HG02943 (cell line): Measurements from ENCODE around the gene SGIP1.
"Not testable (repeated sequence)": the region's sequence is repeated elsewhere in the genome, so short reads cannot be mapped to it uniquely, and the experiment has no call there.

ENCODE experiments used
- ATAC-seq: cut with Tn5 transposase; IDR thresholded peaks from one replicate; pipeline ENCODE4 v1.9.1; 2021; ENCODE audit warnings: mild to moderate bottlenecking, low read depth, moderate library complexity; ENCODE audit not compliant: unreplicated experiment

Gene SGIP1

GRCh38 chr1:66552829-66553228, 18.9 kb downstream of the SGIP1 start:
- ATAC-seq, result no peak

GRCh38 chr1:66553846-66554245, 19.9 kb downstream of the SGIP1 start:
- no peak for ATAC-seq

DNA sequence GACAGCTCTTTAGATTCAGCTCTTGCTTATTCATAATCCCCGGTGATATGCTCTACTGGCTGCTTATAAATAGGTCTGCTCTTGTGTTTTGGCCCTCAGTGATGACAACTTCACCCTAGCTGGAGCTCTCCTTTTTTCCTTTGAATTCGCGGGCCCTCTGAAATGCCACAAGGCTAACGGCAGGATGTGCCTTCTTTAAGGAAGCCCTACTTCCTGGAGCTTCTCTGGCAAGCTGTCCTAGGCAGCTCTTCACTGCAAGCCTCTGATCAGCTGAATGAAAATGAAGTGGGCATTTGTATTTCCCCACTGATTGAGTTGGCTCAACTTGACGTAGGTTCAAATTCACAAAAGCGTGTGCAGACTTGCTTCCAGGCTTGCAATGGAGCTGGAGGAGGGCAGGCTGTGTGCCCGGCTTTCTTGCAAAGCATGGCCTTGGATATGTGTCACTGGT, 22.2 kb downstream of the SGIP1 start:
- ATAC-seq, result no peak

DNA sequence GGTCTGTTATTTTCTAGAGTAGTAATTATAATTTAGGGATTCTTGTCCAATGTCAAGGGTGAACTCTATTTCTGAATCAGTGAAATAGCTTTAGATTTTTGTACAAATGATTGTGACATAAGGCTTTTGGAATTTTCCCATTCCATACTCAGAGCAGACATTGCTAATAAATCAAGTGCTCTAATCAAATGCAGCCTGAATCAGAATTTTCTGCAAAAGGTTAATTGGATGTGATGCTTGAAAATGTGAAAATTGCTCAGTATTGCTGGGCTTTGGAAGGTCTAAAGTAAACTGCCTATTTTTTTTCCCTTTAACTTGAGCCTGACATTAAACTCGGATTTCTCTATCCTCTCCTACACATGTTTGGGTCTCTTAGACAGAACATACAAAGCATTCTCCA, 23.2 kb downstream of the SGIP1 start:
- no peak for ATAC-seq

GRCh38 chr1:66559517-66559916, 25.6 kb downstream of the SGIP1 start:
- ATAC-seq, result no peak

DNA sequence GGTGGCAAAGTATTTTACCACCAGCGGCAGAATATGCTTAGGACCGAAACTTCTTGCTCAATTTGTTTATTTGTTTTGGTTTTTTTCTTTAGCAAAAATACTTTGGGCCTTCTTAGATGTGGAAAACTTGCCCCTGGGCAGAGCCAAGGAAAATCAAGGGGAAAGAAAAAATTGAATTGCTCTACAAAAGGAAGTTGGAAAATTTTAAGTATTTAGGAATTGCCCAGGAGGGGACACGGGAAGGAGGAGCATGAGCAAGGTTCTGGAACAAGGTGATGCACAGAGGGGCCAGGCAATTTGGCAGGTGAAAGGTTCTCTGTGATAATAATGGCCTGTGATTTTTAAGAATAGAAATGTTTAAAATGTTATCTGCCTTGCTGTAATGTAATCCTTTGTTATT, 28.6 kb downstream of the SGIP1 start:
- ATAC-seq, result no peak

GRCh38 chr1:66563094-66563800, 29.3 kb downstream of the SGIP1 start:
- no peak for ATAC-seq

- no peak for ATAC-seq
Measured at GRCh38 chr1:66563941-66564630, 30.1 kb downstream of the SGIP1 start.

GRCh38 chr1:66570196-66570595, 36.2 kb downstream of the SGIP1 start:
- no peak for ATAC-seq

- no peak for ATAC-seq
Measured at GRCh38 chr1:66571789-66572188, 37.8 kb downstream of the SGIP1 start.

GRCh38 chr1:66575739-66576138, 41.8 kb downstream of the SGIP1 start:
- no peak for ATAC-seq

DNA sequence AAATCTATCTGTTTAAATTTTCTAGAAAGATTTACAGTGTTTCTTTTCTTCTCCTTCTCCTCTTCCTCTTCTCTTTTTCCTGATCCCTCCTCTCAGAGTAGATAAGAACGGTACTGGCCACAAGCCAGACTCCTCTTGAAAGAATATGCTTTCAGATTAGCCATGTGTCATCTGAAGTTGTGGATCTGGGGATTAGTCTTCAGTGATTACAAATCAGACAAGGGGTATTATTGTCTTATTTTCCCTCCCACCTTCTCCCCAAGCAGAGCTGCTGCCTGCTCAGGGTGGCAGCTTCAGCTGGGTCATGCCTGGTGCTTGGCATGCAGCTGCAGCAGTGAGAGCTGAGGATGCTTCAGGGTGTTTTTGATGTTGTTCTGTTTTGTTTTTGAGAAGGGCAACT, 42.7 kb downstream of the SGIP1 start:
- ATAC-seq, result no peak

GRCh38 chr1:66578841-66579240, 44.9 kb downstream of the SGIP1 start:
- no peak for ATAC-seq

DNA sequence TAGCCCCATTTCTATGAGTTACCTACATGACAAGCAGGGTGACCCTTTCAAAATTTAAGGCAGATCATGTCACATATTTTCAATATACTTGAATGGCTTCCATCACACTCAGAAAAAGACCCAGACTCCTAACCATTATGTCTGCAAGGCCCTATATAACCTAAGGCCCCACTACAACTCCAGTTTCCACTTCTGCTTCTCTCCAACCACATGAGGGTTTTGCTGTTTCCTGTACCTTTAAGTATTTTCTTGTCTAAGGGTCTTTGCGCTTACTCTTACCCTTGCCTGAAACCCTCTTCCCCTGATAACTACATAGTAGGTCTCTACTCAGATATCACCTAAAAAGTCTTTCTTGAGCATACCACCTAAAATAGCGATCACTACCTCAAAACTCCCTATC, 46.1 kb downstream of the SGIP1 start:
- ATAC-seq, result no peak

DNA sequence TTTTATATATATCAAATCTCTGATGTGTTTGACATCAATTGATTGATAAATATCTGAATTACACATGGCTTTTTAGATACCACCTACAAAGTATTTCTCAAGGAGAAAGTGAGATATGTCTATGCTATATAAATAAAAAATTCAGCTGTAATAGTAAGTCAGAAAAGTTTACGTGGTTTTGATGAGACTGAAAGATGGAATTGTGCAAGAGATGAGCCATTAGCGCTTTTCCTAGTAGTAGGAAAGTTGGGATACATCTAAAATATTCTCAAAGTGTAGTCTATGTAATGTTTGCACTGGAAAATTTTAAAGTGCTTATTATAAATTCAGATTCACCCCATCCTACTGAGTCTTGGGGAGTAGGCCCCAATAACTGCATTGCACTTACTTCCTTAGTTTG, 49.1 kb downstream of the SGIP1 start:
- ATAC-seq, result no peak

- ATAC-seq, result no peak
Measured at GRCh38 chr1:66585002-66585401, 51.0 kb downstream of the SGIP1 start.

DNA sequence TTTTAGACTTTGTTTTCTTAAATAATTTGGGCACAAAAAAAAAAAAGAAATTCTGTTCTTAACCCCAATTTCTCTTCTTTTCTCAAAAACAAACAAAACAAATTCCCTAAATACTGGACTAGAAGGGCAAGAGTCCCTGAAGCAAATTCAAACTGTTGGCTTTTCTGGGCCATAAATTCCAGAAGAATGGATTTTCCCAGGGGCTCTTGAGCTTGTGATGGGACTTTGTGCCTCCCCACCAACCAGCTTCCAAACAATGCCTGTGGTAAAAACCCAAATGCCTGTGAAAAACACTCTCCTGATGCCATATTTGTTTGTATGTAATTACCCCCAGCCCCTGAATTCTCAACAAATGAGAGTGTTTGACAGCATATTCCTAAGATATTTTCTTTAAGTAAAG, 55.4 kb downstream of the SGIP1 start:
- no peak for ATAC-seq

DNA sequence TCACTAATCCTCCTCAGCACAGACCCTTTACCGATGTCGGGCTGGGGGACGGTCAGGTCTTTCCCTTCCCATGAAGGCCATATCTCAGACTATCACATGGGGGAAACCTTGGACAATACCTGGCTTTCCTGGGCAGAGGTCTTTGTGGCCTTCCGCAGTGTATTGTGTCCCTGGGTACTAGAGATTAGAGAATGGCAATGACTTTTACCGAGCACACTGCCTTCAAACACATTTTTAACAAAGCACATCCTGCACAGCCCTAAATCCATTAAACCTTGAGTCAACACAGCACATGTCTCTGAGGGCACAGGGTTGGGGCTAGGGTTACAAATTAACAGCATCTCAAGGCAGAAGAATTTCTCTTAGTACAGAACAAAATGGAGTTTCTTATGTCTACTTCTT, 58.2 kb downstream of the SGIP1 start:
- ATAC-seq, result not testable (repeated sequence)

- no peak for ATAC-seq
Measured at GRCh38 chr1:66596191-66596590, 62.2 kb downstream of the SGIP1 start.

DNA sequence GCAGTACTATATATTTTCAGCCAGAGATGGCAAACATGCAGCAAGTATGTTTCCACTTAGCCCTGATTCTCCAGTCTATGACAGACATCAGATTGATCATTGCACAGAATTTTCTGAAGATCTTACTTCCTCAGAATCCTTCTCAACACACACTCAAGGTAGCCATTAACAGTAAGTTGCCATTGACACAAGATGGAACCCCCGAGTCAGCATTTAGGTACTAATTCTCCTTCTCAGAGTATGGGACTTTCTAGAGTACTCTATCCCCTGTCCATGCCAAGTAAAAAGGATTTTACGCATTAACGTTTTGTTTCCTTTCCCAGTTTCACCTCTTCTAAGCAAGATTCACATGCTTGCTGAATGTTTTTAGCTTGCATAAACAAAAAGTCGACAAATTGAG, 63.5 kb downstream of the SGIP1 start:
- no peak for ATAC-seq

DNA sequence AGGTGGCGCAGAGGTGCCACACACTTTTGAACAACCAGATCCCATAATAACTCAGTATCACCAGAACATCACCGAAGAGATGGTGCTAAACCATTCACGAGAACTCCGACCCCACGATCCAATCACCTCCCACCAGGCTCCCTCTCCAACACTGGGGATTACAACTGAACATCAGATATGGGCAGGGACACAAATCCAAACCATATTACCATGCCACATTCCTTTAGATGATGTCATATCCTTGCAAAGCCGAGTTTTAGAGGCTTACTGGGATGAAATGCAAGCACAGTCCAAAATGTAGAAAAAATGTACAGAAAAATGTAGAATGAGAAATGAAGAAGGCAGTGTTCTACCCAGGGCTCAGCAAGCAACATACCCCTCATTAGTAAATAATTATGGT, 64.7 kb downstream of the SGIP1 start:
- ATAC-seq, result no peak

GRCh38 chr1:66599346-66599745, 65.4 kb downstream of the SGIP1 start:
- ATAC-seq, result no peak
